Activated T-cell treated with anti-CD3 and anti-CD28 coated beads, Interleukin-2, amount 50 U/mL, for 4 hours (primary cell): ENCODE results near the gene CCR5. TPM values are rescaled to one million over a fixed set of nuclear protein-coding genes. Genes with fewer than 3 reads are reported as not detected.

Source experiments
- ATAC-seq, 2 donors: fragments of 200-7000 bp; cut with Tn5 transposase; one replicate each; pipeline ENCODE4 v1.10.0; 2021
- DNase-seq: peaks from one replicate; pipeline ENCODE4 v3.0.0-alpha.2; 2020
- H3K27me3 Mint-ChIP-seq: one replicate; pipeline ENCODE4 v1.8.0; 2021; ENCODE audit warnings: low read depth, mixed read lengths
- H3K36me3 Mint-ChIP-seq: one replicate; pipeline ENCODE4 v1.8.0; 2022; ENCODE audit warnings: mixed read lengths; ENCODE audit not compliant: insufficient read depth
- H3K4me1 Mint-ChIP-seq: one replicate; pipeline ENCODE4 v1.8.0; 2021; ENCODE audit warnings: low read depth, mixed read lengths
- H3K4me3 Mint-ChIP-seq: one replicate; pipeline ENCODE4 v1.8.0; 2021; ENCODE audit warnings: mild to moderate bottlenecking, moderate library complexity, mixed read lengths
- H3K9me3 Mint-ChIP-seq: one replicate; pipeline ENCODE4 v1.8.0; 2021; ENCODE audit warnings: mixed read lengths
- total RNA-seq, 3 donors: library from RNA; stranded (reverse); gene quantifications; one replicate each; pipeline ENCODE4 v1.2.1, GENCODE V29; 2021

CCR5 gene
- total RNA-seq, 3 donors from 2014 or later = 1.2 to 7.2 (median 2.2) TPM

DNA sequence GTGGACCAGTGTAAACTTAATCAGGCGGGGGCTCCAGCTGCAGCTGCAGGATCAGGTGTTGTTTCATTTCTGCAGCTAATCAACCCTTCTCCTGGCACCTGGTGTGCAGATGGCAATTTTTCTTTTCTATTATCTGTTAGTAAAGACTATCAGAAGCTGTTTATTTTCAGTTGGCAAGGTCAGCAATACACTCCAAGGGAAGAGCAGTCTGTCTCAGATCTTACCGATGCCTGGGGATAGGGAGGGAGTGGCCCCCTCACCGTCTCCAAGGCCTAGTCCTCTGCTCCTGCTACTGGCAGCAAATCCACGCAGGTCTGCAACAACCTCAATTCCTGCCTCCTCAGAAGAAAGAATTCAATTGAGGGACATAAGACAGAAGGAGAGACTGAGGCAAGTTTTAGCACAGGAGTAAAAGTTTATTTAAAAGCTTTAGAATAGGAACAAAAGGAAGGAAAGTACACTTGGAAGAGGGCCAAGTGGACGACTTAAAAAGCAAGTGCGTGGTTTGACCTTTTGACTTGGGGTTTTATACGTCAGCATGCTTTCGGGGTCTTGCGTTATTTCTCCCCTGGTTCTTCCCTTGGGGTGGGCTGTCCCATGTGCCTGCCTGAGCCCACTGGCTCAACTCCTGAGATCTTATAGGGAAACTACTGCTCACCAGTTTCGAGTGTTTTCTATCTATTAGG is 45.5 kb downstream of the CCR5 start:
- no peaks in the 10 kb centered on the region for H3K27me3 Mint-ChIP-seq
- no peaks in the 10 kb centered on the region for H3K4me1 Mint-ChIP-seq
- no peak for ATAC-seq
- no peaks in the 10 kb centered on the region for H3K36me3 Mint-ChIP-seq
- no peak for DNase-seq
- no peak overlapping the region for H3K4me3 Mint-ChIP-seq
- no peaks in the 10 kb centered on the region for H3K9me3 Mint-ChIP-seq

DNA sequence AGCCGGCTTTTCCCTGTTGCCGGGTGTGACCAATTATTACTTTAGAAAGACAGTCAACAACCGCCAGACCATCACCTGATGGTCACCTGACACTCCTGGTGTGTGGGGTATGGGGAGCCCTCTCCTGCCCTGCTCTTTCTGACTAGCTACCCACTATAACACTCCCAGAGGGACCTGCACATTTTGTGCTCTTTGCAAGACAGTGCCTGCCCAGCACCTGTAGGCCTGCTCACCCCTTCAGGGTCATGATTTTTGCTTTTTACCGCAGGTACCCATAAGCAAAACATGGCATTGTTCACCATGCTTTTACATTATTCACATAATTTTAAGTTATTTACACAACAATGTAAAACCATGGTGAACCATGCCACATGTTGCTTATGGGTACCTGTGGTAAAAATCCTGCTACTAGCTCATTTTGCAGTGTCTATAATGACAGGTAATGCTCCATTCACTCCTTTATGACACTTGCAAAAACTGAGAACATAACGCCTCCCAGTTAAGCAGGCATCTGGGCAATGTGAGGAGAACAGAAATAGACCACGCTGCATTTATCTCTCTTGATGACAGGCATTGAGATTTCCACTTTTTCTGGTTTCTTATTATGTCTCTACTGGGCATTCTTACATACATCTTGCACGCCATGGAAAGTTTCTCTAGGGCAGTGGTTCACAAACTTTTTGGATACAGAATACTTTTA is 46.2 kb downstream of the CCR5 start:
- Mint-ChIP-seq H3K4me3 (no peak overlapping the region), H3K36me3 (no peaks in the 10 kb centered on the region), H3K27me3 (no peaks in the 10 kb centered on the region), H3K4me1 (no peaks in the 10 kb centered on the region), H3K9me3 (no peaks in the 10 kb centered on the region)
- ATAC-seq (no peak), DNase-seq (no peak)

DNA sequence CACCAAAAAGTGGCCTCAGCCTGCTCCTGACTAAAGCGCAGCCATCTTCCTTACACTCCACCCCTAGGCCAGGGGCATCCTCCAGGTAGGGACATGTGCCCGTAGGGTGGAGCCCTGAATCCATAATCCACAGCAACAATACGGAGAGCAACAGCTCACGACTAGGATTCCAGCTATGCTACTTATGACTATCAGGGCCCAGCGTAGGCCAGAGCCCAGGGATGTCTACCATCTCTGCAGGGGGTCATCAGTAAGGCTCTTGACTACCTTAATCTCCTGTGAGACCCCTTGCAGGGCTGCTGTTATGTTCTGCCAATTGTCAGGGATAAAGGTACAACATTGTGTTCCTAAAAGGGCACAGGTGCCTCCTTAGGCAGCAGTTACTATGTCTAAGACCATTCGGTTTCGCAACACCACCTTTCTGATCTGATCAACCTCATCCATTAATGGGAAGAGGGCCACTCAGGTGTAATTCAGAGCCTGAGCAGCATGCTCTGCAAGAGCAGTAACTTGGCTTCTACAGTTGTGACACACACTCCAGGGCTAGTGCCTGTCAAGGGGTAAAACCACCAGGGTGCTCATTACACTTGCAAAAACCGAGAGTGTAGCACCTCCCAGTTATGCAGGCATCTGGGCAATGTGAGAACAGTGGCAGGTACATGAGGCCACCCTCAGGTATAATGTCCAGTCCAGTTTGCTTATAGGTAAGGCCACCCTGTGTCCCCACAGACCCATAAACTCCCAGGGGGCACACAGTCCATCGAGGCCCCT is 47.3 kb downstream of the CCR5 start:
- no peaks in the 10 kb centered on the region for H3K4me1 Mint-ChIP-seq
- DNase-seq = no peak
- no peaks in the 10 kb centered on the region for H3K36me3 Mint-ChIP-seq
- no peak overlapping the region for H3K4me3 Mint-ChIP-seq
- H3K9me3 Mint-ChIP-seq = no peaks in the 10 kb centered on the region
- H3K27me3 Mint-ChIP-seq = no peaks in the 10 kb centered on the region
- ATAC-seq = no peak

DNA sequence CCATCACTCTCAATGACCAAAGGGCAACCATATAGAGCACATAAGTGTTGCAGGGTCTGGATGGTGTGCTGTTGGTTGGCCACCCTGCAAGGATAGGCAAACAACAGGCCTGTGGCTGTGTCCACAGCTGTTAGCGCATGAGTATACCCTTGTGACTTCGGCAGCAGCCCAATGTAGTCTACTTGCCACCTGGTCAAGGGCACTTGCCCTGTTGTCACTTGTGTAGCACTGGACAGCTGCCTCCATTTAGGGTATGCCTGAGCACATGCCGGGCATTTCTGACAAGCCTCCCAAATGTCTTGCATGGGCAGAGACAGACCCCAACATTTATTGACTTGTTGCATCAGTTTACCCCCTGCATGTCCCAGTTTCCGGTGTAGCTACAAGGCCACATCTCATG is 49.1 kb downstream of the CCR5 start:
- no peak for ATAC-seq
- no peaks in the 10 kb centered on the region for H3K4me1 Mint-ChIP-seq
- no peak overlapping the region for H3K4me3 Mint-ChIP-seq
- no peak for DNase-seq
- no peaks in the 10 kb centered on the region for H3K36me3 Mint-ChIP-seq
- H3K27me3 Mint-ChIP-seq = no peaks in the 10 kb centered on the region
- H3K9me3 Mint-ChIP-seq = no peaks in the 10 kb centered on the region

DNA sequence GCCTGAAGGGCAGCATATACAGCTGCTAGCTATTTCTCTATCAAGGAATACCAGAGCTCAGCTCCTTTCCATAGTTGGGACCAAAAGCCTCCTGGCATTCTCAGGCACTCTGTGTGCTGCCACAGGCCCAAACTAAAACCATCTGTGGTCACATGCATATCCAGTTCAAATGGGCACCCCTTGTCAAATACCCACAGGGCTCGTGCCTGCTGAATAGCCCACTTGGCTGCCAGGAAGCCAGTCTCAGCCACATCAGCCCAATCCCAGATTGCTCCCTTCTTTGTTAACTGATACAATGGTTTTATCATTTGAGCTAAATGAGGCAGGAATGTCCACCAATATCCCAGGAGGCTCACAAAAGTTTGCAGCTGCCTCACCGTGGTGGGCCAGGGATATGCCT is 50.2 kb downstream of the CCR5 start:
- Mint-ChIP-seq H3K27me3 (peaks cover under 1% of the 10 kb centered on the region), H3K4me1 (peaks cover under 1% of the 10 kb centered on the region), H3K36me3 (no peaks in the 10 kb centered on the region), H3K9me3 (no peaks in the 10 kb centered on the region), H3K4me3 (no peak overlapping the region)
- ATAC-seq = no peak
- no peak for DNase-seq

DNA sequence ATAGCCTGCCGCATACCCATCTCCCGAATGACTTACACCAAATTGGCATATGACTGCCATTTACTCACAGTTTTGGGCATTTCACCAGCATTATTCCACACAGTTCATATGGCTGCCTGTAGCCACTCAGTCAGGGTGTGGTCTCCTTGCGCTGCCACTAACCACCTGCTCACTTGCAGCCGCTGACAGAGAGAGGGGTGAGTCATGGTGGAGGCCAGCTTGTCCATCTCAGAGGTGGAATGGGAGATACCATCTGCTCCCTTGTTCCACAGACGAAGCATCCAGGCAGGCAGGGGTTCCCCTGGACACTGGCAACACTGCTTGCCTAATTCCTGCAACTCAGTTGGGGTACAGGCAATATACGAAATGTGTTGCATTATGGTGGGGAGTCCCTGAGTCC is 51.9 kb downstream of the CCR5 start:
- Mint-ChIP-seq H3K27me3 (peaks cover 2% of the 10 kb centered on the region), H3K4me1 (peaks cover 7% of the 10 kb centered on the region), H3K9me3 (no peaks in the 10 kb centered on the region), H3K4me3 (no peak overlapping the region), H3K36me3 (no peaks in the 10 kb centered on the region)
- DNase-seq = no peak
- no peak for ATAC-seq

DNA sequence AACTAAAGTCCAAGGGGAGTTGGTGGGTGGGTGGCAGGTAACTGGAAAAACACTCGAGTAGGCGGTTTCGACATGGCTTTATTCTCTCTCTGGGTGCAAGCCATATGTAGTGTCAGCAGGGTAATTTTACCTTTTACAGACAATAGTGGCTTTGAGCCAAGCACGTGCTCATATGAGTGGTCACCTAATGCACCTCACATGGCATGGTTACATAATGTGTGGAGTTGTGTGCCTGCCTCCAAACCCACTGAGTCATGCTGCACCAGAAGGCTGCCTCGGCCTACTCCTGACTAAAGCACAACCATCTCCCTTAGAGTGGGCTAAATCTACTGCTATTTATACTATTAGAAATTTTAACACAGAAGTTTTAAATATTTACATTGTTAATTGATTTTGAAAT is 52.8 kb downstream of the CCR5 start:
- peaks cover 2% of the 10 kb centered on the region for H3K27me3 Mint-ChIP-seq
- no peak overlapping the region for H3K4me3 Mint-ChIP-seq
- DNase-seq (no peak), ATAC-seq (no peak)
- H3K9me3 Mint-ChIP-seq = no peaks in the 10 kb centered on the region
- H3K36me3 Mint-ChIP-seq = no peaks in the 10 kb centered on the region
- H3K4me1 Mint-ChIP-seq = peaks cover 7% of the 10 kb centered on the region

Other genes with a start within 250 kb of the CCR5 start
- 1 to 10 TPM in 2 of 3 donors, under 1 TPM in 1; 0.57 to 3.2 (median 1.2) TPM for gene CCR1, start 162.6 kb upstream of the CCR5 start, total RNA-seq
- not detected for gene CCR3, start 128.5 kb upstream of the CCR5 start, total RNA-seq
- gene CCR2, start 16.8 kb upstream of the CCR5 start, total RNA-seq = 1 to 10 TPM in 1 of 3 donors, under 1 TPM in 2; 0.18 to 1.4 (median 0.41) TPM
- gene CCRL2, start 36.3 kb downstream of the CCR5 start, total RNA-seq = 1 to 10 TPM in 1 of 3 donors, under 1 TPM in 2; 0.43 to 1.3 (median 0.76) TPM
- gene LTF, start 94.0 kb downstream of the CCR5 start, total RNA-seq = not detected
- gene RTP3, start 127.0 kb downstream of the CCR5 start, total RNA-seq = not detected
- under 1 TPM; 0.03 to 0.13 (median 0.03) TPM for gene LRRC2, start 195.4 kb downstream of the CCR5 start, total RNA-seq
- gene FAM240A, start 241.6 kb downstream of the CCR5 start, total RNA-seq = not detected